ENCODE data around the gene UTS2R. TPM values are rescaled to one million over a fixed set of nuclear protein-coding genes. Genes with fewer than 3 reads are reported as not detected.
"Not testable (repeated sequence)": the region's sequence is repeated elsewhere in the genome, so short reads cannot be mapped to it uniquely, and the experiment has no call there.

UTS2R gene
- total and polyA plus RNA-seq, 11 donors: 0.11 to 21.9 (median 1.2) TPM

DNA sequence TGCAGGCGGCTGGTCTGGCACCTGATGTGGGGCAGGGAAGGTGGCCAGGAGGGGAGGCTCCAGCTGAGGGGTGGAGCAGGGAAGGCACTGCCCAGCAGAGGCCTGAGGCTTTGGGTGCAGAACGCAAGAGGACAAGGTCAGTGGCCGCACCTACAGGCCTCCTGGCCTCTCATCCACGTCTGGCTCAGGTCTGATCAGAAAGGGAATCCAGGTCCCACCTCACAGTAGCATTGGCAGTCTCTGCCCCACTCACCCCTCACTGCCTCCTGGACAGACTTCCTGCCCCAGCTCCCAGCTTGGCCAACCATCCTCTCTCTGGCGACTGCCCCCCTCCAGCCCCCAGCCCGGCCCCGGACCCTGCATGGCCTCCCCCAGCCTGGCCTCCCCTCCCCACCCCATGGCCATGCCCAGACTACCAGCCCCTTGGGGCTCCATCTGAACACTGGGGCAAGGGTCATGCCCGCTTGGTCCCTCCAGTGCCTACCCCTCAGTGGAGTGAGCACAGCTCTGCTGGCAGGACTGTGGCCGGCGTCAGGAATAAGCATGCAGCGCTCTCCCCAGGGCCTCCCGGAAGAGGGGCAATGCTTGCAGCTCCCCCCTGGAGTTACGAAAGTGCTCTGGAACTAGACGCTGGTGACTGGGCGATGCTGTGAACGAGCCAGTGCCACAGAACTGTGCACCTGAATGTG lies 4.6 kb downstream of the UTS2R start:
- H3K27me3 ChIP-seq: peaks cover 22 to 82% (median 45%) of the 10 kb centered on the region in 9 donors
- intact Hi-C loops (cut with DNase I): no loop called here
- 66 to 84% (median 77%) methylated on average over 10 to 16 of the region's 16 CpGs for WGBS, 4 donors
- no peaks in the 10 kb centered on the region for H3K9me3 ChIP-seq
- H3K36me3 ChIP-seq: no peaks in the 10 kb centered on the region
- H3K27ac ChIP-seq: no peak overlapping the region
- TF ChIP-seq, protein P1, sequence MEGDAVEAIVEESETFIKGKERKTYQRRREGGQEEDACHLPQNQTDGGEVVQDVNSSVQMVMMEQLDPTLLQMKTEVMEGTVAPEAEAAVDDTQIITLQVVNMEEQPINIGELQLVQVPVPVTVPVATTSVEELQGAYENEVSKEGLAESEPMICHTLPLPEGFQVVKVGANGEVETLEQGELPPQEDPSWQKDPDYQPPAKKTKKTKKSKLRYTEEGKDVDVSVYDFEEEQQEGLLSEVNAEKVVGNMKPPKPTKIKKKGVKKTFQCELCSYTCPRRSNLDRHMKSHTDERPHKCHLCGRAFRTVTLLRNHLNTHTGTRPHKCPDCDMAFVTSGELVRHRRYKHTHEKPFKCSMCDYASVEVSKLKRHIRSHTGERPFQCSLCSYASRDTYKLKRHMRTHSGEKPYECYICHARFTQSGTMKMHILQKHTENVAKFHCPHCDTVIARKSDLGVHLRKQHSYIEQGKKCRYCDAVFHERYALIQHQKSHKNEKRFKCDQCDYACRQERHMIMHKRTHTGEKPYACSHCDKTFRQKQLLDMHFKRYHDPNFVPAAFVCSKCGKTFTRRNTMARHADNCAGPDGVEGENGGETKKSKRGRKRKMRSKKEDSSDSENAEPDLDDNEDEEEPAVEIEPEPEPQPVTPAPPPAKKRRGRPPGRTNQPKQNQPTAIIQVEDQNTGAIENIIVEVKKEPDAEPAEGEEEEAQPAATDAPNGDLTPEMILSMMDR (IDR thresholded peaks at IDR 0.05): no peak
- no peak for TF ChIP-seq POLR2A (IDR thresholded peaks at IDR 0.05)
- no peak overlapping the region for H3K4me3 ChIP-seq
- ATAC-seq (peak in 1 of 4 donors; percentile 15), DNase-seq (no peak)
- peaks cover 0 to 18% (median 12%) of the 10 kb centered on the region in 12 donors for H3K4me1 ChIP-seq

DNA sequence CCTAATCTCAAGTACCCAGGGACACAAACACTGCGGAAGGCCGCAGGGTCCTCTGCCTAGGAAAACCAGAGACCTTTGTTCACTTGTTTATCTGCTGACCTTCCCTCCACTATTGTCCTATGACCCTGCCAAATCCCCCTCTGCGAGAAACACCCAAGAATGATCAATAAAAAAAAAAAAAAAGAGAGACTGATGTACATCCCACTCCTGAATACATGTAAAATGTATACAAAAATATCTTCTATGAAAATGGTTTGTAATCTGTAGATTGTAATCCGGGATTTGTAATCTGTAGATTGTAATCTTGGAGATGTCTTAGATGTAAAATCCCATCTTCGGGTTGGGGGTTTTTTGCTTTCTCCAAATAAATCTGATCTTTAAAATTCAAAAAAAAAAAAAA lies 5.7 kb downstream of the UTS2R start:
- H3K36me3 ChIP-seq; H3K9me3 ChIP-seq; H3K27ac ChIP-seq; ATAC-seq; DNase-seq; H3K4me3 ChIP-seq; intact Hi-C loops (cut with DNase I): not testable (repeated sequence)
- peaks cover 13 to 70% (median 39%) of the 10 kb centered on the region in 9 donors for H3K27me3 ChIP-seq
- peaks cover 0 to 11% (median 5%) of the 10 kb centered on the region in 12 donors for H3K4me1 ChIP-seq
- WGBS, 4 donors: 33 to 65% (median 51%) methylated on average over 2 to 5 of the region's 5 CpGs

DNA sequence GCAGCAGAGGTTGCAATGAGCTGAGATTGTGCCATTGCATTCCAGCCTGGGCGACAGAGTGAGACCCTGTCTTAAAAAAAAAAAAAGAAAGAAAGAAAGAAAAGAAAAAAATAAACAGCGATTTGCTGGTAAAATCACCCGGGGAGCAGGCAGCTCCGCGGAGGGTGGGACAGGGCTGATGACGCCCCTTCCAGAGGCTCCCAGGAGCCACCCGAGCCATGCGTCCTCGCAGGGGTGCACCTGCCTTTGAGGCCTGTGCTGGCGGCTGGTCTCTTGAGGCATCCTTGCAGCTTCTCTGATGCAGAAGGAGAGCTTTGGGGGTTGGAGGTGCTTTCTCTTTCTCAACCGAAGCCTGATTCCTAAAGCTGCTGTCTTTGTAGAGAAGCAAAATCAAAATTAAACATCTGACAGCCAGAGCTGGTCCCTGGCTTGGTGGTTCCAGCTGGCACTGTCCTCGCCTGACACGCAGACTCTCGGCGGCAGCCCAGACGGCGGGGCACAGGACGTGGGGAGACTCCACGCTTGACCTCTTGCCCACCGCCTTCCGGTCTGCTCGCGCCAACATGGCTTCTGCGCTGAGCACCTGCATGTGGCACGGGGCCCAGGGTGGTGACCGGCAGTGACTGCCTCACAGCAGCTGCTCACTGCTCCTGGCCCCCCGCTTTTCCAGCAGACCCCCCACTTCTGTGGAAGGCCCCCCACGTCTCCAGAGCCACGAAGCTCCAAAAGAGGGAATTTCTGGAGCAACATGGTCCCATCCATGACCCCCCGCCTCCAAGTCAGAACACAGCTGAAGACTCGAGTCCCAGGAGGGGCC lies 6.6 kb downstream of the UTS2R start:
- DNase-seq: peak in 1 of 5 donors; percentile 14
- H3K4me1 ChIP-seq: peaks cover 0 to 2% (median 0%) of the 10 kb centered on the region in 12 donors
- intact Hi-C loops (cut with DNase I): no loop called here
- no peak overlapping the region for H3K4me3 ChIP-seq
- no peak for ATAC-seq
- H3K27me3 ChIP-seq: peaks cover 11 to 62% (median 39%) of the 10 kb centered on the region in 9 donors
- 73 to 83% (median 77%) methylated on average over 27 to 31 of the region's 31 CpGs for WGBS, 4 donors
- TF ChIP-seq, protein P1 (IDR thresholded peaks at IDR 0.05): no peak
- no peak for TF ChIP-seq POLR2A (IDR thresholded peaks at IDR 0.05)
- no peaks in the 10 kb centered on the region for H3K9me3 ChIP-seq
- no peak overlapping the region for H3K27ac ChIP-seq
- no peaks in the 10 kb centered on the region for H3K36me3 ChIP-seq

DNA sequence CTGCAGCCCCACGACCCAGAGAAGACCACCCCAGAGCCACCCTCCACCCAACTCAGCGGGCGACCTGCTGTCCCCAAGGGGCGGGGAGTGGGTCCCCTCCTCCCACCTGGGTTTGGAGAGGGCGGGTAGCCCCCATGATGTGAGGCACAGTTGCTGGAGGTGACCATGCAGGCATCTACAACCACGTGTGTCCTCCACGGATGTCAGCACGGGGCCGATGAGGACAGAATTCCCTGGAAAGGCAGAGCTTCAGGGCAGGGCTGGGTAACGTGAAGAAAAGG lies 7.1 kb downstream of the UTS2R start:
- WGBS, 4 donors: 66 to 75% (median 71%) methylated on average over 7 to 10 of the region's 10 CpGs
- Histone ChIP-seq H3K27ac (no peak overlapping the region), H3K27me3 (peaks cover 11 to 61% (median 35%) of the 10 kb centered on the region in 9 donors)

More for the DNA sequence above, 7.1 kb downstream of the UTS2R start:
- H3K9me3 ChIP-seq: no peaks in the 10 kb centered on the region
- no peaks in the 10 kb centered on the region for H3K4me1 ChIP-seq
- H3K36me3 ChIP-seq: no peaks in the 10 kb centered on the region
- intact Hi-C loops (cut with DNase I): no loop called here
- TF ChIP-seq, protein P1 (IDR thresholded peaks at IDR 0.05): no peak
- no peak for TF ChIP-seq POLR2A (IDR thresholded peaks at IDR 0.05)
- peak in 1 of 5 donors; percentile 16 for DNase-seq
- ATAC-seq: no peak
- no peak overlapping the region for H3K4me3 ChIP-seq

All from heart left ventricle (tissue), 16 donors.